PC-9 (cell line): Measurements from ENCODE around the gene MPC1L. TPM values are rescaled to one million over a fixed set of nuclear protein-coding genes. Genes with fewer than 3 reads are reported as not detected.
"Not testable (repeated sequence)": the region's sequence is repeated elsewhere in the genome, so short reads cannot be mapped to it uniquely, and the experiment has no call there.

ENCODE experiments used
- Bru-seq: library from RNA; stranded (reverse); fragments of 400-500 nt; gene quantifications from one replicate; lab custom pipeline; 2021; lab: Mats Ljungman, UMichigan
- BruChase-seq, 2 experiments: library from RNA; stranded (reverse); fragments of 400-500 nt; gene quantifications; one replicate each; lab custom pipeline; 2021; lab: Mats Ljungman, UMichigan
- BruUV-seq: library from RNA; stranded (reverse); fragments of 400-500 nt; replicated peaks from 2 replicates; lab custom pipeline; 2021; lab: Mats Ljungman, UMichigan
- CTCF ChIA-PET: fragments of 300-600 bp; sonication (Branson Sonifier 250); formaldehyde crosslinking; loops from one replicate; lab custom pipeline; 2022; ENCODE audit warnings: antibody characterized with exemption; lab: Charles Lee
- POLR2A ChIA-PET: fragments of 300-600 bp; sonication (Branson Sonifier 250); formaldehyde crosslinking; loops from one replicate; lab custom pipeline; 2022; ENCODE audit warnings: antibody characterized with exemption; ENCODE audit not compliant: unreplicated experiment; lab: Charles Lee
- DNase-seq, 2 experiments: peaks; one replicate each; pipeline versions ENCODE4 v3.0.0 to v3.0.0-alpha.2; 2015 to 2022; ENCODE audit warnings: mixed read lengths in 1 of 2
- H2AFZ ChIP-seq: fragments of 200-600 bp; sonication (generic); 2 replicates; pipeline ENCODE4 v1.8.1; 2017; ENCODE audit warnings: antibody characterized with exemption
- H3F3A ChIP-seq: fragments of 200-600 bp; sonication (generic); 2 replicates; pipeline ENCODE4 v1.8.1; 2017; ENCODE audit warnings: antibody characterized with exemption, mild to moderate bottlenecking, low read depth; ENCODE audit not compliant: insufficient read depth
- H3K27ac ChIP-seq: fragments of 200-600 bp; sonication (generic); 2 replicates; pipeline ENCODE4 v1.6.1; 2016; ENCODE audit warnings: mixed run types
- H3K27me3 ChIP-seq: fragments of 200-600 bp; sonication (generic); 2 replicates; pipeline ENCODE4 v1.6.1; 2016; ENCODE audit warnings: low read depth, mixed run types; ENCODE audit not compliant: insufficient read depth
- H3K36me3 ChIP-seq: fragments of 200-600 bp; sonication (generic); 2 replicates; pipeline ENCODE4 v1.6.1; 2016; ENCODE audit warnings: low read depth, mixed run types
- H3K4me1 ChIP-seq: fragments of 200-600 bp; sonication (generic); replicated peaks from 2 replicates; pipeline ENCODE4 v1.6.1; 2016; ENCODE audit warnings: mixed run types; ENCODE audit not compliant: insufficient read depth
- H3K4me2 ChIP-seq: fragments of 200-600 bp; sonication (generic); 2 replicates; pipeline ENCODE4 v1.6.1; 2017; ENCODE audit warnings: mixed run types
- H3K4me3 ChIP-seq: fragments of 200-600 bp; sonication (generic); 2 replicates; pipeline ENCODE4 v1.6.1; 2016; ENCODE audit warnings: mixed run types
- H3K79me2 ChIP-seq: fragments of 200-600 bp; sonication (generic); 2 replicates; pipeline ENCODE4 v1.6.1; 2017; ENCODE audit warnings: low read depth, mixed run types
- H3K9me2 ChIP-seq: fragments of 200-600 bp; sonication (generic); 2 replicates; pipeline ENCODE4 v1.8.1; 2017; ENCODE audit warnings: mild to moderate bottlenecking; ENCODE audit not compliant: insufficient read depth
- H3K9me3 ChIP-seq: fragments of 200-600 bp; sonication (generic); 2 replicates; pipeline ENCODE4 v1.8.1; 2016; ENCODE audit warnings: low read depth; ENCODE audit not compliant: insufficient read depth
- H4K20me1 ChIP-seq: fragments of 200-600 bp; sonication (generic); 2 replicates; pipeline ENCODE4 v1.8.1; 2017; ENCODE audit not compliant: insufficient read depth
- CTCF ChIP-seq: fragments of 200-600 bp; sonication (generic); conservative IDR thresholded peaks from 2 replicates; pipeline ENCODE4 v1.6.1; 2017; ENCODE audit warnings: mixed run types, antibody characterized with exemption, mild to moderate bottlenecking, moderate library complexity
- EZH2 ChIP-seq: fragments of 200-600 bp; sonication (generic); IDR thresholded peaks from 2 replicates; pipeline ENCODE4 v1.8.0; 2017; ENCODE audit warnings: antibody characterized with exemption, low read depth
- intact Hi-C: fragments of 100-400 bp; cut with micrococcal nuclease; formaldehyde crosslinking; loops from one replicate; pipeline ENCODE4 v1.10.0; 2022; ENCODE audit not compliant: unreplicated experiment
- long read RNA-seq: library from polyadenylated mRNA; stranded (forward); transcript quantifications from one replicate; pipeline ENCODE4 v2.0.0, GENCODE V29; 2022
- total RNA-seq: library from RNA; stranded (reverse); gene quantifications from 2 replicates; pipeline ENCODE4 v1.2.3, GENCODE V29; 2021

The MPC1L gene
- not detected in 2 replicates for total RNA-seq
- Bru-seq, nascent RNA, result not detected
- not detected for BruChase-seq, experiment 1, labeled RNA remaining after a 2-hour chase
- BruChase-seq, experiment 2, labeled RNA remaining after a 6-hour chase, result not detected
- long read RNA-seq, result 0 reads

GRCh38 chrX:40623139-40623536 is at the start of gene MPC1L:
Gene MPC1L, plus strand, starts transcription at chrX:40623428. Its CDS starts 138 bp downstream, at chrX:40623566.
- Histone ChIP-seq H3K9me2 (no peaks in the 10 kb centered on the region), H3K9me3 (no peaks in the 10 kb centered on the region), H2AFZ (no peak within 1 kb of the TSS), H3K36me3 (no peaks in the 10 kb centered on the region), H3K4me1 (no peaks in the 10 kb centered on the region), H4K20me1 (no peaks in the 10 kb centered on the region), H3K27me3 (no peaks in the 10 kb centered on the region), H3F3A (no peaks in the 10 kb centered on the region), H3K4me2 (no peak within 1 kb of the TSS), H3K27ac (no peak within 1 kb of the TSS), H3K4me3 (no peak within 1 kb of the TSS), H3K79me2 (no peaks in the 10 kb centered on the region)
- no TSS peak for BruUV-seq
- no peak for DNase-seq
- no peak for TF ChIP-seq EZH2
- no peak for TF ChIP-seq CTCF
- POLR2A ChIA-PET, result no interaction called here
- CTCF ChIA-PET, result no interaction called here
- intact Hi-C loops, result no loop called here

DNA sequence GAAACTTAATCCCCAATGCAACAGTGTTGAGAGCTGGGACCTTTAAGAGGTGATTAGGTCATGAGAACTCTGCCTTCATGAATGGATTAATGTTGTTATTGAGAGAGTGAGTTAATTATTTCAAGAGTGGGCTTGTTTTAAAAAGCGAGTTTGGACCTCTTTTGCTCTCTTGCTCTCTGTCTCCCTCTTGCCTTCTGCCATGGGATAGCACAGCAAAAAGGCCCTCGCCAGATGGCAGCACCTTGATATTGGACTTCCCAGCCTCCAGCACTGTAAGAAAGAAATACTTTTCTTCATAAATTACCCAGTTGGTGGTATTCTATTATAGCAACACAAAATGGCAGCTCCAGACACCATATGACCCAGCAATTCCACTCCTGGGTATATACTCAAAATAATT is 49.5 kb upstream of the MPC1L start:
- Histone ChIP-seq H3K79me2 (no peaks in the 10 kb centered on the region), H3K9me3 (no peaks in the 10 kb centered on the region), H3K4me3 (no peak overlapping the region), H3K27me3 (no peaks in the 10 kb centered on the region), H4K20me1 (no peaks in the 10 kb centered on the region), H3K4me1 (no peaks in the 10 kb centered on the region), H3K9me2 (no peaks in the 10 kb centered on the region), H3K4me2 (no peak overlapping the region), H2AFZ (no peak overlapping the region), H3K27ac (no peak overlapping the region), H3F3A (no peaks in the 10 kb centered on the region), H3K36me3 (no peaks in the 10 kb centered on the region)
- intact Hi-C loops, result no loop called here
- no TSS peak for BruUV-seq
- TF ChIP-seq EZH2 (no peak), CTCF (peak; percentile 49)
- ChIA-PET POLR2A (no interaction called here), CTCF (no interaction called here)
- peak in 1 of 2 experiments; percentile 10 for DNase-seq

DNA sequence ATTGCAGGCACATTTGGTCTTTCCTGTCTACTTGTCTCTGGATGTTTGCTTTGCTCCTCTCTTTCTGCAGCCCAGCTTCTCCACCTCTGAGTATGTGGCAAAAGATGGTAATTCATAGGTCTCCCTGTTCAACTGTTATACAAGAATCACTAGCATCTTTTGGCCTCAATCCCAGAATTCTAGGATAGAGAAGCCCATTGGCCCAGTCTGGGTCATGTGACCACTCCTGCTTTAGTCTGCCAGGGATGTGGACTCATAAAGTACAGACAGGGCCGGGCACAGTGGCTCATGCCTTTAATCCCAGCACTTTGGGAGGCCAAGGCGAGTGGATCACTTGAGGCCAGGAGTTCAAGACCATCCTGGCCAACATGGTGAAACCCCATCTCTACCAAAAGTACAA is 47.8 kb upstream of the MPC1L start:
- H3K4me2 ChIP-seq, H3K4me3 ChIP-seq, H3K4me1 ChIP-seq, H3F3A ChIP-seq, H4K20me1 ChIP-seq, BruUV-seq, H3K27me3 ChIP-seq, intact Hi-C loops, CTCF ChIA-PET, H3K36me3 ChIP-seq, H2AFZ ChIP-seq, H3K79me2 ChIP-seq, DNase-seq, H3K27ac ChIP-seq, H3K9me3 ChIP-seq, POLR2A ChIA-PET, H3K9me2 ChIP-seq: not testable (repeated sequence)

- no peak for DNase-seq
- Histone ChIP-seq H3K27ac (no peak overlapping the region), H3K4me1 (no peaks in the 10 kb centered on the region), H3K4me2 (no peak overlapping the region), H3K36me3 (no peaks in the 10 kb centered on the region), H4K20me1 (no peaks in the 10 kb centered on the region), H3K9me2 (no peaks in the 10 kb centered on the region), H3F3A (no peaks in the 10 kb centered on the region), H3K9me3 (no peaks in the 10 kb centered on the region), H2AFZ (no peak overlapping the region), H3K27me3 (no peaks in the 10 kb centered on the region), H3K4me3 (no peak overlapping the region), H3K79me2 (no peaks in the 10 kb centered on the region)
- ChIA-PET POLR2A (no interaction called here), CTCF (no interaction called here)
- no peak for TF ChIP-seq EZH2
- no peak for TF ChIP-seq CTCF
- intact Hi-C loops, result no loop called here
- BruUV-seq, result no TSS peak
Observed at GRCh38 chrX:40576291-40576690, 46.9 kb upstream of the MPC1L start.
